HTERT RPE-1 (cell line): ENCODE measurements around the gene DLL4.
"Not testable (repeated sequence)": the region's sequence is repeated elsewhere in the genome, so short reads cannot be mapped to it uniquely, and the experiment has no call there.

Experiments used
- in situ Hi-C: fragments of 300-500 bp; cut with MboI; formaldehyde crosslinking; loops from 4 replicates; pipeline ENCODE4 v1.14.3; 2020; ENCODE audit warnings: low sequenced_read_pairs

Gene DLL4

GRCh38 chr15:40957041-40957555 is 28.0 kb downstream of the DLL4 start:
- in situ Hi-C loops: no loop called here

DNA sequence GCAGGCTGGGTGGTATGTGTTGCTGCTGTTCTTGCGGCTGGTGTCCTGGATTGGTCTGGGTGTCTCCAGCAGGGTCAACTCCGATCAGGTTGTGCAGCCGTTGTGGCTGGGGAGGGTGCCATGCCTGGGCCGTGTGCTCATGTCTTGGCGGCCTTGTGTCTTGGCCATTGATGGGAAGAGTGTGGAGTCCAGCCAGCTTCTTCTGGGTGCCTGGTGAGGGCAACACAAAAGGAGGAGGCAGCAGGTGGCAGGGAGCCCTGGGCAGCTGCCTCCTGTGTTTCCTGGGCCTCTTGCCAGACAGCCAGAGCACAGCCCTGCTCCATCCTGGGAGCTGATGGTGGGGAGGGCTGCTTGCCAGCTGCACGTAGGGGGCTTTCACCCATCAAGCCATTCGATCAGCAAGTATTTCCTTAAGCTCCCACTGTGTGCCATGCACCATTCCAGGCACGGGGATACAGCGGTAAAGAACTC is 28.5 kb downstream of the DLL4 start:
- in situ Hi-C loops: no loop called here

- in situ Hi-C loops: no loop called here
Observed at GRCh38 chr15:40958146-40958545, 29.0 kb downstream of the DLL4 start.

DNA sequence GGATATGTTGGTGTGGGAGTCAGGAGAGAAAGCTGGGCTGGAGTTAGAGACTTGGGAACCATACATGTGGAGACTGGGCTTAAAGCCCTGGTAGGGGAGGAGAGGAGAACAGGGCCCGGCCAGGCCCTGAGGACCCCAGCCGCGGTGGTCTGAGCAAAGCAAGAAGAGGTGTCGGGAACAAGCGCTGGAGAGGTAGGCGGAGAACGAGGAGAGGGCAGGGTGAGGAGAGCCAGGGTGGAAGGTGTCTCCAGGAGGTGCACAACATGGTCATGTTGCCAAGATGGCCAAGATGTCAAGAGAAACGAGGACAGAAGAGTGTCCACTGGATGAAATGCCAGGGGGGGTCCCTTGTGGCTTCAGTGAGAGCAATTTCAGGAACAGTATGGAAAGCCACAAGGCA is 29.6 kb downstream of the DLL4 start:
- in situ Hi-C loops: no loop called here

GRCh38 chr15:40959331-40960141 is 30.4 kb downstream of the DLL4 start:
- in situ Hi-C loops: no loop called here

DNA sequence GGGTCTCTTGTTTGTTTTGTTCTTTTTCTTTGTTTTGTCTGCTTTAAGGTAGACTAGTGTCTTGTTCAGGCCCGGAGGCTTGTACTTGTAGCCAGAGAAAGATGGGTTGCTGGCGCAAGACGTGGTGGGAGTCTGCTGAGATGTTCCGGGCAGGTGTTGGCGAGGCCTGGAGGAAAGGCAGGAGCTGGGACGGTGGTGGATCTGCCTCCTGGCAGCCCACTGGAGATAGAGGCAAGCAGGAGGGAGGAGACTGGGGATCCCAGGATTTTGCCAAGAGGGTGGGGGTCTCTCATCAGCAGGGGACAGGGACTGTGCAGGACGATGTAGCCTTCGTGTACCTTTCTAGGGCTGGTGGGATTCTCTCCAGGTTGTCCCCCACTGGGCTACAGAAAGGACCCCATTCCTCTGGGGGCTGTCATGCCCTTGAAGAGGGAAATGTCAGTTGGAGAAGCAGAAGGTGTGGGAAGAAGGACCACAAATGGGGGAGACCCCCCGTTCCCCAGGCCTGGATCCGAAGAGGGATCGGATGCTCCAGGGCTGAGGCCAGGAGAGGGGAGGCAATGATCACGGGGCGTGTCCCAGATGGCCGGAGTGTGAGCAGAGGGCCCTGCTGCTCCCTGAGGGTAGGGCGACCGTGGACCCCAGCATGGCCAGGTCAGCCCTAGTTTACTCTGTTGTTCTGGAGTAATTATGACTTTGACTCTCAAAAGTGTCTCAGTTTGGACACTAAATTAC is 31.2 kb downstream of the DLL4 start:
- in situ Hi-C loops: no loop called here

- in situ Hi-C loops: no loop called here
Observed at GRCh38 chr15:40960925-40961324, 31.8 kb downstream of the DLL4 start.

DNA sequence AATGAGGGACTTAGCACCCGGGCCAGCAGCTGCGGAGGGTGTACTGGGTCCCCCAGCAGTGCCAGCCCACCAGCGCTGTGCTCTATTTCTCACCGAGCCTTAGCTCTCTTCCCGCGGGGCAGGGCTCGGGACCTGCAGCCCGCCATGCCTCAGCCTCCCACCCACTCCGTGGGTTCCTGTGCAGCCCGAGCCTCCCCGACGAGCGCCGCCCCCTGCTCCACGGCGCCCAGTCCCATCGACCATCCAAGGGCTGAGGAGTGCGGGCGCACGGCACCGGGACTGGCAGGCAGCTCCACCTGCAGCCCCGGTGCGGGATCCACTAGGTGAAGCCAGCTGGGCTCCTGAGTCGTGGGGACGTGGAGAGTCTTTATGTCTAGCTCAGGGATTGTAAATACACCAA is 32.6 kb downstream of the DLL4 start:
- in situ Hi-C loops: not testable (repeated sequence)

GRCh38 chr15:40962317-40962716 is 33.2 kb downstream of the DLL4 start:
- in situ Hi-C loops: not testable (repeated sequence)

DNA sequence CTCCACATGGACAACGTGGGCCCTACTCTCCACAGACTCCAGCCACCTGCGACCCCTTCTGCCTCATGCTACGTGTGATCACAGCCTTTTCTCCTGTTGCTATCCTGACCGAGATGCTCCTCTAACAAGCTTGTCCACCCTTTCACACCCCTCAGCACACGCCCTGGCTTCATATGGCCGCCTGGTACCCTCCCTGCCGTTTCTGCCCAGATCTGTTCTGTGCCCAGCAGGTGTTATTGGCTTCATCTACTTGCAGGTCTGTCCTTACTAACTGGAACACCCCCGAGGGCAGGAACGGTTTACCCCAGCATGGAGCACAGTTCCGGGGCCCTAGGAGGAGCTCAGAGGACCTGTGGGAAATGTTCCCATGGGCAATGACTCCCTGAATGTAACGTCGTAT is 34.1 kb downstream of the DLL4 start:
- in situ Hi-C loops: no loop called here

GRCh38 chr15:40964006-40964405 is 34.9 kb downstream of the DLL4 start:
- in situ Hi-C loops: no loop called here

DNA sequence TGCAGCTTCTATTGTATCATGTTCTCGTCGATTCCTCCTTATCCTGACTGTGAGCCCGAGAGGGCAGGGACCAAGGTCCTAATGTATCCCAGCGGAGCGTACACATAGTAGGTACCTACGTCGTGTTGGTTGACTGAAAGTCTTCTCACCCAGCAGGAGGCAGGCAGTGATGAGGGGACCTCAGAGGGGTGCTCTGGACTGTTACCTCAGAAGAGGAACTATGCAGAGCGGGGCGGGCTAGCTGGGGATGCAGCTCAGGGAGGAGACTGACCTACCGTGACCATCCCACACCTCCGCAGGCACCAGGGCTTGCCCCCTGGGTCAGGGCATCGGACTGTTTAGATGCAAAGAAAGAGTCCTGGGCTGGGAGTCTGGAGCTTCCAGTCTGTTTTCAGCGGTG is 35.5 kb downstream of the DLL4 start:
- in situ Hi-C loops: no loop called here

- in situ Hi-C loops: no loop called here
Observed at GRCh38 chr15:40968290-40969085, 39.3 kb downstream of the DLL4 start.

- in situ Hi-C loops: no loop called here
Observed at GRCh38 chr15:40969363-40969762, 40.2 kb downstream of the DLL4 start.

DNA sequence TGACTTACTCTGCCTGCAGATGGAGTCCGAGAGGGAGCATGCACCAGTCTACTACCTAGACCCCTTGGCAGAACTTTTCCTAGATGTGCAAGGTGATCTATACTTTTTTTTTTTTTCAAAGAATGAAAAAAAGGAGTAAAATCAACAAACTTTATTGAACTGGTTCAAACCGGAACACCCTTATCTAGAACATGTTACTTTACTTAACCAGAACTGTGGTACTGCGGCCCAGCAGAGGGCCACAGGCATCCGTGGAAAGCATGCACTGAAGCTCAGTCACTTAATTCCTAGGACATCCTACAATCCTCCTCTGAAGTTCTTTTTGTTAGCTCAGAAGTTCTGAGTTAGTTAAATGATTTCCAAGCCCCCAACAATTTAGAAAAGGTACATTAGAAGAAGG is 45.7 kb downstream of the DLL4 start:
- in situ Hi-C loops: no loop called here

GRCh38 chr15:40976819-40977218 is 47.7 kb downstream of the DLL4 start:
- in situ Hi-C loops: no loop called here

- in situ Hi-C loops: no loop called here
Observed at GRCh38 chr15:40978141-40978540, 49.0 kb downstream of the DLL4 start.

DNA sequence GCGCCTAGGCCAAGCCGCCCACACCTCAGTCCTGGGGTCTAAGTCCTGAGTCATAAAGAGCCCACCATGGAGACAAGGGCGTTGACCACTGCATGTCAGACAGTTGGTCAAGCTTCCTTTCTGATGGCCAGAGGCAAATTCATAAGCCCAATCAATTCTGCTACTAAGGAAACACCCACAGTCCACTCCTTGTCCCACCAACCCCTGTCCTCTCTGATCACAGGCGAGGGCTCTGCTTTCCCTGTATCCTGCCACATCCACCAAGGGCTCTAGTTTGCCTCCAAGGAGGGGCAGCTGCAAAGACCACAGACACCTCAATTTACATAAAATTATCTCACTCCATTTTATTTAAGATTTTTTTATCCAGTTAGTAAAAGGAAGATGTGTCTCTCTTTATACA is 49.4 kb downstream of the DLL4 start:
- in situ Hi-C loops: no loop called here

- in situ Hi-C loops: no loop called here
Observed at GRCh38 chr15:40981186-40981585, 52.0 kb downstream of the DLL4 start.

GRCh38 chr15:40982855-40983254 is 53.7 kb downstream of the DLL4 start:
- in situ Hi-C loops: no loop called here

GRCh38 chr15:40984406-40984805 is 55.3 kb downstream of the DLL4 start:
- in situ Hi-C loops: no loop called here
